K562 (cell line): ENCODE data around the gene PPP3CA. TPM values are rescaled to one million over a fixed set of nuclear protein-coding genes. Genes with fewer than 3 reads are reported as not detected.

Experiments
- ATAC-seq: fragments of 200-7000 bp; cut with Tn5 transposase; 3 replicates; pipeline ENCODE4 v1.9.1; 2020; ENCODE audit warnings: moderate library complexity
- BruUV-seq: library from RNA; stranded (reverse); fragments of 400-500 nt; replicated peaks from 2 replicates; lab custom pipeline; 2021; lab: Mats Ljungman, UMichigan
- CTCF ChIA-PET: fragments of 300-600 bp; formaldehyde crosslinking; extraction: SDS; loops from one replicate; lab custom pipeline; 2021; ENCODE audit warnings: low intra/inter-chr PET ratio; lab: Yijun Ruan, JAX
- POLR2A ChIA-PET: fragments of 300-600, 350-650 bp; sonication (Branson Sonifier 250); formaldehyde crosslinking; extraction: SDS; loops from one replicate; lab custom pipeline; 2021; ENCODE audit warnings: antibody characterized with exemption, inconsistent platforms; lab: Yijun Ruan, JAX
- DNase-seq, 4 experiments: peaks; one replicate each; pipeline versions ENCODE4 v3.0.0 to v3.0.0-alpha.2; 2011 to 2018; ENCODE audit warnings: low spot score in 3 of 4, mixed read lengths in 3 of 4; ENCODE audit errors: extremely low read depth in 1 of 4
- FAIRE-seq: peaks from 2 replicates; lab custom pipeline; 2011; peaks lifted over from hg19 to GRCh38; lab: Jason Lieb, UNC
- H2AFZ ChIP-seq: 2 replicates; pipeline ENCODE4 v1.6.0; 2011; ENCODE audit warnings: low read depth, low read length, control low read depth, inconsistent platforms
- H3K27ac ChIP-seq: fragments of 200-600 bp; 3 replicates; pipeline ENCODE4 v1.8.0; 2011; ENCODE audit warnings: low read depth, mild to moderate bottlenecking, control low read depth, inconsistent platforms, low read length, moderate library complexity, mixed read lengths; ENCODE audit errors: extremely low read depth
- H3K27me3 ChIP-seq, 2 experiments: fragments of 300-600 bp in 1 of 2; 2 replicates in 1 of 2; 3 replicates in 1 of 2; pipeline versions ENCODE4 v1.6.0 to v1.8.0; 2011; ENCODE audit warnings: inconsistent platforms in 2 of 2, low read length in 2 of 2, mild to moderate bottlenecking in 1 of 2, mixed read lengths in 1 of 2, moderate library complexity in 1 of 2; ENCODE audit not compliant: control insufficient read depth in 2 of 2, insufficient read depth in 2 of 2
- H3K36me3 ChIP-seq: fragments of 300-600 bp; 3 replicates; pipeline ENCODE4 v1.8.0; 2011; ENCODE audit warnings: mild to moderate bottlenecking, low read length, inconsistent platforms; ENCODE audit not compliant: control insufficient read depth, insufficient read depth
- H3K4me1 ChIP-seq, 2 experiments: fragments of 200-600 bp in 1 of 2; replicated peaks in 1 of 2; 2 replicates in 1 of 2; 3 replicates in 1 of 2; pipeline versions ENCODE4 v1.5.1 to v1.8.0; 2011; ENCODE audit warnings: inconsistent platforms in 2 of 2, low read length in 2 of 2, mild to moderate bottlenecking in 1 of 2, mixed read lengths in 1 of 2, moderate library complexity in 1 of 2; ENCODE audit not compliant: control insufficient read depth in 2 of 2, insufficient read depth in 2 of 2
- H3K4me2 ChIP-seq: 2 replicates; pipeline ENCODE4 v1.6.1; 2011; ENCODE audit warnings: low read length, control low read depth, inconsistent platforms, mixed read lengths; ENCODE audit not compliant: insufficient read depth
- H3K4me3 ChIP-seq: fragments of 200-600 bp; sonication (generic), shearing (Covaris generic); 2 replicates; pipeline ENCODE4 v1.5.1; 2016; ENCODE audit warnings: control low read depth, inconsistent platforms
- H3K79me2 ChIP-seq: fragments of 200-600 bp; 3 replicates; pipeline ENCODE4 v1.8.0; 2011; ENCODE audit warnings: low read length, inconsistent platforms; ENCODE audit not compliant: control insufficient read depth, insufficient read depth
- H3K9ac ChIP-seq, 2 experiments: 2 replicates each; pipeline versions ENCODE4 v1.6.0 to v1.6.1; 2011; ENCODE audit warnings: low read depth in 2 of 2, low read length in 2 of 2, control low read depth in 1 of 2, inconsistent platforms in 1 of 2, mild to moderate bottlenecking in 1 of 2, mixed read lengths in 1 of 2; ENCODE audit not compliant: insufficient read depth in 1 of 2
- H3K9me1 ChIP-seq: one replicate; pipeline ENCODE4 v1.6.0; 2011; ENCODE audit warnings: inconsistent platforms, mild to moderate bottlenecking, low read length, moderate library complexity; ENCODE audit not compliant: control insufficient read depth, insufficient read depth
- H3K9me3 ChIP-seq: replicated peaks from 2 replicates; pipeline ENCODE4 v1.5.1; 2011; ENCODE audit warnings: low read depth, low read length, inconsistent platforms; ENCODE audit not compliant: control insufficient read depth, insufficient read depth
- H4K20me1 ChIP-seq: replicated peaks from 2 replicates; pipeline ENCODE4 v1.6.1; 2011; ENCODE audit warnings: low read length, inconsistent platforms, mixed read lengths; ENCODE audit not compliant: control insufficient read depth, insufficient read depth
- ARID2 ChIP-seq: fragments of 450-650 bp; IDR thresholded peaks from 2 replicates; pipeline ENCODE4 v1.6.1; 2017; ENCODE audit warnings: antibody characterized with exemption, mild to moderate bottlenecking
- ATF2 ChIP-seq: sonication (generic); formaldehyde crosslinking; IDR thresholded peaks from 2 replicates; pipeline ENCODE4 v1.8.1; 2022; ENCODE audit warnings: missing genetic modification reagents
- CLOCK ChIP-seq: fragments of 250-450 bp; sonication (Bioruptor Pico); IDR thresholded peaks from 2 replicates; pipeline ENCODE4 v1.4.0; 2020; ENCODE audit warnings: mild to moderate bottlenecking, moderate library complexity, borderline replicate concordance
- ELF2 ChIP-seq: fragments of 250-450 bp; sonication (Bioruptor Pico); IDR thresholded peaks from 2 replicates; pipeline ENCODE4 v1.5.0; 2021; ENCODE audit warnings: mild to moderate bottlenecking
- GABPB2 ChIP-seq: fragments of 250-450 bp; sonication (Bioruptor Pico); conservative IDR thresholded peaks from 2 replicates; pipeline ENCODE4 v1.5.1; 2021; ENCODE audit warnings: mild to moderate bottlenecking
- GTF2B ChIP-seq: IDR thresholded peaks from 2 replicates; pipeline ENCODE4 v1.6.1; 2011; ENCODE audit not compliant: insufficient read length; ENCODE audit errors: extremely low read depth
- HNRNPUL1 ChIP-seq: fragments of 200-400 bp; formaldehyde crosslinking; IDR thresholded peaks from 2 replicates; pipeline ENCODE4 v1.6.1; 2017; ENCODE audit warnings: low read length
- MAFF ChIP-seq: IDR thresholded peaks from 2 replicates; pipeline ENCODE4 v1.6.1; 2012; ENCODE audit warnings: low read length, improper control_type of control experiment
- NELFE ChIP-seq: IDR thresholded peaks from 2 replicates; pipeline ENCODE4 v1.6.1; 2011; ENCODE audit warnings: mild to moderate bottlenecking; ENCODE audit not compliant: insufficient read depth, insufficient read length
- NFYB ChIP-seq: IDR thresholded peaks from 2 replicates; pipeline ENCODE4 v1.6.1; 2011; ENCODE audit warnings: mild to moderate bottlenecking, moderate library complexity; ENCODE audit not compliant: insufficient read length; ENCODE audit errors: extremely low read depth
- RAD51 ChIP-seq: fragments of 450-650 bp; IDR thresholded peaks from 2 replicates; pipeline ENCODE4 v1.7.1; 2016; ENCODE audit warnings: low read depth, mild to moderate bottlenecking, borderline replicate concordance
- RFX5 ChIP-seq: IDR thresholded peaks from 2 replicates; pipeline ENCODE4 v1.6.1; 2011; ENCODE audit warnings: low read depth, mild to moderate bottlenecking, improper control_type of control experiment, low read length
- TBP ChIP-seq: optimal IDR thresholded peaks from 2 replicates; pipeline ENCODE3; 2011; ENCODE audit warnings: low read depth, low read length, improper control_type of control experiment
- ZNF184 ChIP-seq: sonication (generic); formaldehyde crosslinking; IDR thresholded peaks from 2 replicates; pipeline ENCODE4 v1.5.0; 2020; ENCODE audit warnings: missing genetic modification reagents
- ZNF398 ChIP-seq: fragments of 250-450 bp; sonication (Bioruptor Pico); IDR thresholded peaks from 2 replicates; pipeline ENCODE4 v1.8.0; 2021; ENCODE audit warnings: moderate library complexity, mild to moderate bottlenecking, inconsistent platforms
- ZNF584 ChIP-seq: fragments of 200-800 bp; sonication (Bioruptor generic); IDR thresholded peaks from 2 replicates; pipeline ENCODE4 v1.6.1; 2016; ENCODE audit warnings: low read depth, mild to moderate bottlenecking, missing genetic modification characterization, missing compliant biosample characterization
- ZNF75A ChIP-seq: fragments of 450-650 bp; formaldehyde crosslinking; IDR thresholded peaks from 2 replicates; pipeline ENCODE4 v1.4.0; 2020; ENCODE audit warnings: mild to moderate bottlenecking
- WGBS: fragments of 100-300 bp; shearing (Covaris generic); methylation state at CpG from one replicate; pipeline ENCODE4 v1.1.6; 2016; ENCODE audit warnings: low coverage, mixed read lengths; ENCODE audit not compliant: insufficient coverage; ENCODE audit errors: missing lambda C conversion rate; 5-methylcytosine and 5-hydroxymethylcytosine counted together
- in situ Hi-C: fragments of 300-500 bp; cut with MboI; formaldehyde crosslinking; loops from 4 replicates; pipeline ENCODE4 v1.15.0; 2018; ENCODE audit warnings: inconsistent platforms, mixed read lengths
- intact Hi-C: fragments of 100-400 bp; cut with micrococcal nuclease; formaldehyde crosslinking; loops from 2 replicates; pipeline ENCODE4 v1.14.2; 2022
- polyA plus RNA-seq, 8 experiments: library from polyadenylated mRNA; depleted of rRNA in 4 of 8; stranded (reverse) in 5 of 8; unstranded in 3 of 8; fragments of >200 nt; fragmentation: Nextera tagmentation in 2 of 8; fragmentation: Illumina TruSeq in 1 of 8; extraction: Ambion mirVana in 2 of 8; extraction: Trizol in 1 of 8; gene quantifications; 2 replicates each; pipeline versions ENCODE4 v1.2.1 to v1.2.3, GENCODE V29; 2011 to 2014; ENCODE audit warnings: inconsistent platforms in 1 of 8, missing spikeins in 1 of 8
- total RNA-seq, 7 experiments: library from RNA; depleted of rRNA in 6 of 7; stranded (reverse); fragments of >200 nt in 6 of 7; fragmentation: Illumina TruSeq in 2 of 7; extraction: Trizol in 2 of 7; gene quantifications; 2 replicates each; pipeline versions ENCODE4 v1.2.1 to v1.2.3, GENCODE V29; 2011 to 2021; ENCODE audit warnings: low replicate concordance in 1 of 7

Gene PPP3CA
- total and polyA plus RNA-seq, 9 of the 15 experiments (the other 6 are each of a cell fraction or from before 2014, with no cell fraction given), result 0.94 to 3.2 (median 1.6) TPM

GRCh38 chr4:101244349-101244748 is 103.0 kb downstream of the PPP3CA start:
- CTCF ChIA-PET, result no interaction called here
- no peak overlapping the region for H2AFZ ChIP-seq
- H4K20me1 ChIP-seq, result no peaks in the 10 kb centered on the region

More at GRCh38 chr4:101244349-101244748, 103.0 kb downstream of the PPP3CA start:
- H3K4me3 ChIP-seq, result no peak overlapping the region
- no peaks in the 10 kb centered on the region for H3K4me1 ChIP-seq
- TF ChIP-seq ZNF75A (CRISPR knock-in tag) (no peak), TBP (no peak), ARID2 (no peak), ZNF584 (CRISPR knock-in tag) (no peak), GTF2B (no peak), HNRNPUL1 (no peak), CLOCK (CRISPR knock-in tag) (no peak), ATF2 (CRISPR knock-in tag) (no peak), NFYB (no peak), NELFE (no peak), ZNF184 (CRISPR knock-in tag) (no peak), ELF2 (CRISPR knock-in tag) (no peak), MAFF (no peak), GABPB2 (no peak), RFX5 (no peak), RAD51 (no peak), ZNF398 (CRISPR knock-in tag) (no peak)
- FAIRE-seq (no peak), DNase-seq (no peak), ATAC-seq (no peak)
- H3K9me3 ChIP-seq, result no peaks in the 10 kb centered on the region
- 5% methylated on average over 5 of the region's 5 CpGs for WGBS
- no peak overlapping the region for H3K9ac ChIP-seq
- intact Hi-C loops (no loop called here), in situ Hi-C loops (no loop called here)
- POLR2A ChIA-PET, result no interaction called here
- BruUV-seq, result no TSS peak
- no peaks in the 10 kb centered on the region for H3K27me3 ChIP-seq
- no peak overlapping the region for H3K4me2 ChIP-seq
- H3K36me3 ChIP-seq, result no peaks in the 10 kb centered on the region
- H3K27ac ChIP-seq, result no peak overlapping the region
- H3K79me2 ChIP-seq, result no peaks in the 10 kb centered on the region
- H3K9me1 ChIP-seq, result no peaks in the 10 kb centered on the region
